ENCODE measurements around the gene OR2C3. TPM values are rescaled to one million over a fixed set of nuclear protein-coding genes. Genes with fewer than 3 reads are reported as not detected.

The OR2C3 gene
- total RNA-seq, 1 experiment from 2014 or later = not detected

- ChIA-PET RAD21 (ENCODE audit: low non-redundant PET in 1 of 2, low total read pairs in 2 of 2, uncharacterized antibody in 2 of 2, unreplicated experiment in 2 of 2) (no interaction called here), CTCF (no interaction called here), POLR2A (no interaction called here)
- DNase-seq (ENCODE audit: low read depth, low spot score) (peak; percentile 4), ATAC-seq (no peak)
- H3K4me2 ChIP-seq (ENCODE audit: low read length) = no peak overlapping the region
- H3K79me2 ChIP-seq (ENCODE audit: insufficient read depth, low read length) = no peaks in the 10 kb centered on the region
- H3K9ac ChIP-seq (ENCODE audit: low read length) = no peak overlapping the region
- H4K20me1 ChIP-seq (ENCODE audit: insufficient read depth) = no peaks in the 10 kb centered on the region
- no peak overlapping the region for H3K4me3 ChIP-seq (replicated peaks in 1 of 2; ENCODE audit: low read depth in 1 of 2, low read length in 2 of 2)
- intact Hi-C loops (cut with micrococcal nuclease) = loop anchor here (1.0 to 10.0 kb wide), 2 partner anchors 186 to 422 kb away; no protein-coding TSS in a partner anchor
- H3K4me1 ChIP-seq (ENCODE audit: control insufficient read depth in 1 of 2, insufficient read depth in 2 of 2, low read length in 2 of 2) = no peaks in the 10 kb centered on the region
- TF ChIP-seq RAD21 (IDR thresholded peaks at IDR 0.05; ENCODE audit: low read depth) = peak; percentile 57
- TF ChIP-seq JUND (IDR thresholded peaks at IDR 0.05) = no peak
- TF ChIP-seq CTCF (IDR thresholded peaks at IDR 0.05 in 2 of 3, conservative IDR thresholded peaks at IDR 0.05 in 1 of 3; ENCODE audit: borderline replicate concordance in 1 of 3, insufficient read depth in 1 of 3, low read depth in 2 of 3, low read length in 2 of 3) = peak; percentile 29 to 49 (median 38); a peak in 4 of 6 replicates
- no peak for TF ChIP-seq POLR2AphosphoS5 (IDR thresholded peaks at IDR 0.05; ENCODE audit: low read depth, low read length)
- TF ChIP-seq ZFX (IDR thresholded peaks at IDR 0.05) = no peak
- TF ChIP-seq ZNF274 (IDR thresholded peaks at IDR 0.05; ENCODE audit: low read depth, low read length) = no peak
- no peak for TF ChIP-seq ELF1 (IDR thresholded peaks at IDR 0.05; ENCODE audit: borderline replicate concordance, low read depth)
- no peak for TF ChIP-seq MAX (IDR thresholded peaks at IDR 0.05)
- H3K27ac ChIP-seq (ENCODE audit: low read depth, low read length) = no peak overlapping the region
- BruUV-seq (replicated peaks) = no TSS peak
- H3K36me3 ChIP-seq (ENCODE audit: control insufficient read depth in 1 of 2, insufficient read depth in 2 of 2, low read length in 2 of 2) = no peaks in the 10 kb centered on the region
- no peaks in the 10 kb centered on the region for H3K9me2 ChIP-seq (ENCODE audit: insufficient read depth)
- no peak overlapping the region for H2AFZ ChIP-seq (ENCODE audit: low read depth, low read length, poor library complexity, severe bottlenecking)
- H3K9me3 ChIP-seq (ENCODE audit: control insufficient read depth in 1 of 2, insufficient read depth in 1 of 2, low read depth in 1 of 2, low read length in 2 of 2) = no peaks in the 10 kb centered on the region
- H3K27me3 ChIP-seq (ENCODE audit: insufficient read depth, low read length) = no peaks in the 10 kb centered on the region
These were observed 40.3 kb upstream of the OR2C3 start for GRCh38 chr1:247576514-247576913.

GRCh38 chr1:247574664-247575063 lies 38.4 kb upstream of the OR2C3 start:
- ChIA-PET POLR2A (no interaction called here), RAD21 (ENCODE audit: low non-redundant PET in 1 of 2, low total read pairs in 2 of 2, uncharacterized antibody in 2 of 2, unreplicated experiment in 2 of 2) (no interaction called here)
- ATAC-seq = no peak
- TF ChIP-seq TCF7L2 (IDR thresholded peaks at IDR 0.05; ENCODE audit: borderline replicate concordance, extremely low read depth, insufficient read depth, insufficient read length) (no peak), JUND (IDR thresholded peaks at IDR 0.05) (no peak), EZH2 (IDR thresholded peaks at IDR 0.05) (no peak), MAX (IDR thresholded peaks at IDR 0.05) (no peak), ZBTB33 (IDR thresholded peaks at IDR 0.05; ENCODE audit: extremely low read depth, insufficient replicate concordance, low read length) (no peak), ELF1 (IDR thresholded peaks at IDR 0.05; ENCODE audit: borderline replicate concordance, low read depth) (no peak), FOSL1 (IDR thresholded peaks at IDR 0.05; ENCODE audit: low read depth) (no peak), EZH2phosphoT487 (IDR thresholded peaks at IDR 0.05; ENCODE audit: borderline replicate concordance) (no peak), ZNF274 (IDR thresholded peaks at IDR 0.05; ENCODE audit: low read depth, low read length) (no peak)

More at GRCh38 chr1:247574664-247575063, 38.4 kb upstream of the OR2C3 start:
- H3K4me3 ChIP-seq (replicated peaks in 1 of 2; ENCODE audit: low read depth in 1 of 2, low read length in 2 of 2) = no peak overlapping the region
- CTCF ChIA-PET = no interaction called here
- no peaks in the 10 kb centered on the region for H3K36me3 ChIP-seq (ENCODE audit: control insufficient read depth in 1 of 2, insufficient read depth in 2 of 2, low read length in 2 of 2)
- no peak for DNase-seq (ENCODE audit: low read depth, low spot score)
- no peaks in the 10 kb centered on the region for H3K27me3 ChIP-seq (ENCODE audit: insufficient read depth, low read length)
- no peak overlapping the region for H2AFZ ChIP-seq (ENCODE audit: low read depth, low read length, poor library complexity, severe bottlenecking)
- H3K9me3 ChIP-seq (ENCODE audit: control insufficient read depth in 1 of 2, insufficient read depth in 1 of 2, low read depth in 1 of 2, low read length in 2 of 2) = no peaks in the 10 kb centered on the region
- no TSS peak for BruUV-seq (replicated peaks)
- intact Hi-C loops (cut with micrococcal nuclease) = loop anchor here (10.0 kb wide), 1 partner anchor 420 kb away; no protein-coding TSS in a partner anchor
- no peaks in the 10 kb centered on the region for H3K4me1 ChIP-seq (ENCODE audit: control insufficient read depth in 1 of 2, insufficient read depth in 2 of 2, low read length in 2 of 2)
- H3K27ac ChIP-seq (ENCODE audit: low read depth, low read length) = no peak overlapping the region
- H4K20me1 ChIP-seq (ENCODE audit: insufficient read depth) = no peaks in the 10 kb centered on the region
- no peak overlapping the region for H3K9ac ChIP-seq (ENCODE audit: low read length)
- no peaks in the 10 kb centered on the region for H3K79me2 ChIP-seq (ENCODE audit: insufficient read depth, low read length)
- H3K4me2 ChIP-seq (ENCODE audit: low read length) = no peak overlapping the region
- no peaks in the 10 kb centered on the region for H3K9me2 ChIP-seq (ENCODE audit: insufficient read depth)

Data from HCT116 (cell line).